Forelimb muscle (tissue), 1 donor: ENCODE results near the gene SLC43A3. TPM values are rescaled to one million over a fixed set of nuclear protein-coding genes. Genes with fewer than 3 reads are reported as not detected.
"Not testable (repeated sequence)": the region's sequence is repeated elsewhere in the genome, so short reads cannot be mapped to it uniquely, and the experiment has no call there.

Experiments used
- DNase-seq: peaks from one replicate; pipeline ENCODE4 v3.0.0-alpha.2; 2013; ENCODE audit warnings: low read depth
- polyA plus RNA-seq: library from polyadenylated mRNA; unstranded; fragments of 120-200 nt; gene quantifications from one replicate; pipeline ENCODE4 v1.2.1, GENCODE V29; 2013; ENCODE audit not compliant: insufficient read length

The SLC43A3 gene
- polyA plus RNA-seq, 1 donor, result 21.8 TPM

DNA sequence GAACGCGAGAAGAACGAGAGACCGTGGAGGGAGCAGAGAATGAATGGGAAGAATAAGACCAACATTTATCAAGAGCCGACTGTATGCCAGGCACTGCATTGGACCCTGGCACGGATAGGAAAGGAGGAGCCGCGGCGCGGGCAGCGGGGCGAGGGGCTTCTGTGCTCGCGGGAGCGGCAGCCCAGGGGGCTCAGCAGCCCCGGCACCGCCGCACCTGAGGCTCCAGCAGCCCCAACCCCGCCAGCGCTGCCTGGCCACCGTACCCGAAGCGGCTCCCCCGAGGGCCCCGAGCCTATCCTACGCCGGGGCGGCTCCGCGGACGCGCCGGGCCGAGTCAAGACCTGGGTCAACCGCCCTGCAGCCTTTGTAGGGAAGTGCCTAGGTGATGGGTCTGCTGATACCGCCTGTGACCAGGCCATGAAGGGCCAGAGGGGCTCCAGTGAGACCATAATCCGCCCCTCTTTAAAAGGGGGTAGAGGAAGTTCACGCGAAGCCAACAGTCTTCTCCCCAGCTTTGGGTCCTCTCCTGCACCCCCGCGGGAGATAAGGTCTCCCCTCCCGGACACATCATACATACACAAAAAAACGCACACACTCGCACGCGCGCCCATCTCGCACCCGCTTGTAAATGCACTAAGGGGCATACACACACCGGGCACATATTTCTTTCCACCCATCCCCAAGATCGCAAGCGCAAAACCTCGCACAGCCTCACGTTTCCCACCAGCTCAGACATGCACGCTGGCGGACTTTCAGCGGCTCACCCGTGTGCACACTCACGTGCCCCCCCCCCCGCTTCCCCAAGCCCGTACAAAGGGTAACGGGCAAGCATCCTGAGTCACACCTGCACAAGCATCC, 32.5 kb upstream of the SLC43A3 start:
- DNase-seq, result no peak

DNA sequence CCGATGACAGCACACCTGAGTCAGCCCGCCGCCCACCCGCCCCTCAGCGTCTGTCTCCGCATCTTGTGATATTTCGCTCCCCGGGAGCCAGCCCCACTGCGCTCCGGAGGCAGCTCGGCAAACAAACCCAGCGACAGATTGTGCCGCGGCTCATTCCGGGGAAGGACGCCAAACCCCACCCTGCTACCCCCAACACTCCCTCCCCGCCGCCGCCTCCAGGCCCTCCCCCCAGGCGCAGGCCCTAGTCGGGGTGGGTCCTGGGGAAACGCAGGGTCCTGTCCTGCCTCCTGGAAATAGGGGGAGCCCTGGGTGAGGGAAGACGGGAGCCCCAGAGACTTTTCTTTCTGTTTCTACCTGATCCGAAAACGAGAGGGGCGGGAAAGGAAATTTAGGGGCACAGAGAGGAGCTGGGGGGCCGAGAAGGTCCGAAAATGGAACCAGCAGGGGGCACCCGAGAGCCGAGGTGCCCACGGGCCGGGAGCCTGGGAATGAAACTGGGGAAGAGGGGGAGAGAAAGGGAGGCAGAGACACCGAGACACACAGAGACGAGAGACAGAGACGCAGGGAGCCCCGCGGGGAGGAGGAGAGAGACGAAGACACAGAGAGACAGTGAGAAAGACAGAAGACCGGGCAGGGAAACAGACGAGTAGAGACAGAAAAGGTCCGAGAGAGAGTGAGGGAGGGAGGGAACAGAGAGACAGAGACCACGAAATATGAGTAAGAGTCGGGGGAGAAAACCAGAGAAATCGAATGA, 31.7 kb upstream of the SLC43A3 start:
- no peak for DNase-seq

DNA sequence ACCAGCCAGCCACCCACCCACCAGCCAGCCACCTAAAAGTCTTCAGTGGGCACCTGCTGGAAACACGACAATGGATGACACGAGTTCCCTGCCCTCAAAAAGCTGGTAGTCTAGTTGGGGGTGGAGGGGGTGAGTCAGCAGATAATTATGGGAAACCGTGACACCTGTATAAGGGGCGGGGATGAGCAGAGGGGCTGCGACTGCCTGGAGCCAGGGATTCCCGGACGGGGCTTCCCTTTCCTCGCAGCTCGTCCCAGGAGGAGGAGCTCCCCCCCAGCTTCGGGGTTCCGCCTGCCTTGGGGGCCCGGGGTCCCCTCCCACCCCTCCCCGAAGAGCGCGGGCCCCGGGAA, 31.1 kb upstream of the SLC43A3 start:
- DNase-seq, result no peak

DNA sequence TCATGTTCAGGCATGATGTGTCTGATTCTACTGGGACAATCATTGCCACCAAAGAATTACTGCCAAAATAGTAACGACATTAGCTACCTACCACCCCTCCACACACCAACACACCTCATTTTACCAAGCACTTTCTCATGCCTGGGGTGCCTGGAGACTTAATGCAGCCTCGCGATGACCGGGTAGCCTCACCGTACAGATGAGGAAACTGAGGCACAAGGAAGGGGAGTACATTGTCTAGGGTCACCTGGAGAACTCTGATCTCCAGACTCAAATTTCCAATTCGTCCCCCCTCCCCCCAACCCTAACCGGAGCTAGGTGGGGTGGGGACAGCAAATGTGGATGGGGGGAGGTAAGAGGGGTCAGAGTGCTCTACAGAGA, 30.7 kb upstream of the SLC43A3 start:
- DNase-seq, result no peak

DNA sequence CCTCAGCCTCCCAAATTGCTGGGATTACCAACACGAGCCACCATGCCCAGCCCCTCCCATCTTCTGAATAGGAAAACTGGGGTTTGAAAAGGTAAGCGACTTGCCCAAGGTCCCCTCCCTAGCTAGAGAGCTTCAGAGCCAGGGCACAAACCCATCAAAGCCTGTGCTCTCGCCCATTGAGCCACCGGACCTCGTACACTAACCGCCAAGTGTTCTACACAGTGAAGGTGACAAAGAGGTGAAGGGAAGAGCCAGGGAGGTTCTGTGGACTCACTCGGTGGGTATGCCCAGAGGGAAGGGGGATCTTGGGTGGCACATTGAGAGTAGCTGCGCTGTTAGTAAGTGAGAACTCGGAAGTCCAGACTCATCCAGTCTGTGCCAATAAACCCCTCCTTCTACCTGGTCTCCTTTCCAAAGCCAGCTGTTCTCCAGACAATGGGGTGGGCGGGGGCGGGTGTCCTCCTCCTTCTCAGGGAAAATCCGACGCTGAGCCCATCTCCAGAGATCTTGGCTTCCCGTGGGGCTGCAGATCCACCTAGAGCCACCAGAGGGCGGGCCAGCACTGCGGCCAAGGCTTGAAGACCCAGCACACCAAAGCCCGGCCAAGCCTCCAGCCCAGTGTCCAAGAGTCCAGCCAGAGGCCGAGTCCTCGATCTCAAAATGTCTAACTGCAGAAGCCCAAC, 30.2 kb upstream of the SLC43A3 start:
- DNase-seq, result peak; percentile 60

DNA sequence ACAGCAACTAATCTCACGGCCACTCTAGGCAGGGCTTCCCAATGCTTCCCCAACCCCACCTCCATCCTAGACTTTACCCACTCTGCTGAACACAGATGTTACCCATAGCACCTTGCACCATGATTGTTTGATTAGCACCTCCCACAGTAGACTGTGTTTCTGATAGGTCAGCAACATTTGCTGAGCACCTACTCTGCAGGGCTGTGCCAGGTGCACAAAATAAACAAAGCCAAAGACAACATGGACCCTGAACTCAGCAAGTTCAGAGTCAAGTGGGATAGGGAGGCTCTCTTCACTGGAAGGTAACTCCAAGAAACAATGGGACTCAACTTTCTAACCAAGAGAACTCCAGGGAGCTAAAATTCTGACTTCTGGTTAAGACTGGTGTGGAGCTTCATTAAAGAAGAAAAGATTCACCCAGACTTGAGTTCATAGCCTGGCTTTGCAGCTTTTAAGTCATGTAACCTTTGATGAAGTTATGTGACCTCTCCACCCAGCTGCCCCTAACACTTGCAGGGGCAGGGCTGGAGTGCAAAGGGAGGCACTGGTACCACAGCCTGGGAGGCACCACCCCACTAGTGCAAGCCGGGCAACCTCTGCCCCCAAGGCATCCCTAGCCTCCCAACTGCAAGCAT, 26.7 kb upstream of the SLC43A3 start:
- DNase-seq, result no peak

DNA sequence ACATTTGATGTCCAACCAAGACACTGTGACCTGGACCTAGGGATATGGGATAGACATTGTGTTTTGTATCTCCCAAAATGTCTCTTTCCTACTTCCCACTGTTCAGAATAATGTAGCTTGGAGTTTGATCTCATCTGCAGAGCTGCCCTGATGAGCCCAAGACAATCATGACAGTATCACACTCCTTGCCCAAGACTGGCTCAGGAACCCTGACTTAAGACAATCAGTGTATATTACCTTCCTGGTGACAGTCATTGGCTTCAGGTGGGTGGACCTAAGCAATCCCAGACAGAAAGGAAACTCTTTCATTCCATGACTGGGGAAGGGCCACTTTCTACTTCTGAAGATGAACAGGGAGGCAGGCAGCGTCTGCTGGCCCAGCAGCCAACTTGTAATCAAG, 19.1 kb upstream of the SLC43A3 start:
- no peak for DNase-seq

DNA sequence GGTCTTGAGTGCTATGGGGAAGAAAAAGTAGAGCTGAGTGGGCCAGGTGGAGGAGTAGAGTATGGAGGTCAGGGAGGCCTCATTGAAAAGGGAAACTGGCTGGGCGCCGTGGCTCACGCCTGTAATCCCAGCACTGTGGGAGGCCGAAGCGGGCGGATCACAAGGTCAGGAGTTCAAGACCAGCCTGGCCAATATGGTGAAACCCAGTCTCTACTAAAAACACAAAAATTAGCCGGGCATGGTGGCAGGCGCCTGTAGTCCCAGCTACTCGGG, 18.1 kb upstream of the SLC43A3 start:
- not testable (repeated sequence) for DNase-seq

DNA sequence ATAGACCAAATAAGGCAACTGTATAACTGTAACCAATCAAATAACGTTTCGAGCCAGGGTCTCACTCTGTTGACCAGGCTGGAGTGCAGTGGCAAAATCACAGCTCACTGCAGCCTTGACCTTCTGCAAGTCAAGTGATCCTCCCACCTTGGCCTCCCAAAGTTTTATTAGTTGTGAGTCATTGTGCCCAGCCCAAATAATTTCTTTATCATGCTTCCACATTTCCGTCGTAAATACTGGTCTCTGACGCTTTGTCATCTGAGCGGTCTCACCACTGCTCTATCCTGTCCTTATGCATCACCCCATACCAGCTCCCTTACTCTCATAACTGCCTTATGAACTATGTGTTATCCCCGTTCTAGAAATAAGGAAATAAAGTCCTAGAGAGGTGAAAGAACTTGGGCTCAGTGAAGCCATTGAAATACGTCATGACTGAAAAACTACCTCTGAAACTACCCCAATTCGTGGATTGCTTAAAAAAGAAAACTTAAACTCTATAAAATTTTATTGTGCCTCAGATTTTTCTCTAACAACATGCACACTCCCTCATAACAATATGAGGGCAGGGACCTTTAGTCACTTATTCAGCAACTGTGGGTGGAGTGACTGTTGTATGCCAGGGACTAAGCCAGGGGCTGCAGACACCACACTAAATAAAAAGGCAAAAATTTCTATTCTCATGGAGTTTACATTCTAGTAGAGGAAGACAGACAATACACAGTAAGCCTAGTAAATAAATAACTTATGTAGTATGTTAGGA, 17.6 kb upstream of the SLC43A3 start:
- DNase-seq, result no peak

DNA sequence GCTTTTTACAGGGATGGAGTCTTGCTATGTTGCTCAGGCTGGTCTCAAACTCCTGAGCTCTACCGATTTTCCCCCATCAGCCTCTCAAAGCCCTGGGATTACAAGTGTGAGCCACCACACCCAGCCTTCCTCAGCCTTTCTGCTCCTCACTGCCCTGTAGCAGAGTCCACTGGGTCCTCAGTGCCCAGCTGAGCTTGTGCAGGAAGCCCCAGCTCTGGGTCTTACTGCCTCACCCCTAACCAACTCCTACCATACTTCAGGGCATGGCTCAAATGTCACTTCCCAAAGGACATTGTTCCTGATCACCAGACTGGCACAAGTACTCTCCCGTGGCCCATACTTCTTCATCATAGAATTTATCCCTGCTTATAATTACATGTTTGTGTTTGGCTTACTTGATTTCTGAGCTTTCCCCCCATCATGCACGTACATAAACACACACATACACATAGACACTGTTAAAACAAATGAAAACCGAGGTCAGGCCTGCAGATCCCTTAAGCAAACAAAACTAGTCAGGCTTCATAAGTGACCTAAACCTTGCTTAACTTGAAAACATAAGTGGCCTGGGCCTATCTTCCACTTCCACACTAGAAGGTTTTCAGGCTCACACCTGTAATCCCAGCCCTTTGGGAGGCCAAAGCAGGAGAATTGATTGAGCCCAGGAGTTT, 14.0 kb upstream of the SLC43A3 start:
- DNase-seq, result no peak

DNA sequence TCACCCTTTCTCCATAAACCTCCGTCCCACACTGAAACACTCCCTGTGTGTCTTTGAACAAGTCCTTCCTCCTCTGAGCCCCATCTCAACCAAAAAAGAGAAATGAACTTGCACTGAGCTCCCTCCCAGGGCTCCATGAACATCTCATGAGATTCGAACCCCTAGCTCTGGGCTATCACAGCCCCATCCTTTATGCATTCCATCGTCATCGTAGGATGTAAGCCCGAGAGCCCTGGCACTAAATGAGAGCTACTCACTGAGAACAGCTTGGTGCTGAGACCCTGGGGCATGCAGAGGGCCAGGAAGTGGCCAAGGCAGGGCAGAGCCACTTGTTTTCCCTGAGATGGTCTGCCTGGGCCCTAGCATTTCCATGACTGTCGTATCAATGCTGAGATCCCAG, 12.9 kb upstream of the SLC43A3 start:
- no peak for DNase-seq

DNA sequence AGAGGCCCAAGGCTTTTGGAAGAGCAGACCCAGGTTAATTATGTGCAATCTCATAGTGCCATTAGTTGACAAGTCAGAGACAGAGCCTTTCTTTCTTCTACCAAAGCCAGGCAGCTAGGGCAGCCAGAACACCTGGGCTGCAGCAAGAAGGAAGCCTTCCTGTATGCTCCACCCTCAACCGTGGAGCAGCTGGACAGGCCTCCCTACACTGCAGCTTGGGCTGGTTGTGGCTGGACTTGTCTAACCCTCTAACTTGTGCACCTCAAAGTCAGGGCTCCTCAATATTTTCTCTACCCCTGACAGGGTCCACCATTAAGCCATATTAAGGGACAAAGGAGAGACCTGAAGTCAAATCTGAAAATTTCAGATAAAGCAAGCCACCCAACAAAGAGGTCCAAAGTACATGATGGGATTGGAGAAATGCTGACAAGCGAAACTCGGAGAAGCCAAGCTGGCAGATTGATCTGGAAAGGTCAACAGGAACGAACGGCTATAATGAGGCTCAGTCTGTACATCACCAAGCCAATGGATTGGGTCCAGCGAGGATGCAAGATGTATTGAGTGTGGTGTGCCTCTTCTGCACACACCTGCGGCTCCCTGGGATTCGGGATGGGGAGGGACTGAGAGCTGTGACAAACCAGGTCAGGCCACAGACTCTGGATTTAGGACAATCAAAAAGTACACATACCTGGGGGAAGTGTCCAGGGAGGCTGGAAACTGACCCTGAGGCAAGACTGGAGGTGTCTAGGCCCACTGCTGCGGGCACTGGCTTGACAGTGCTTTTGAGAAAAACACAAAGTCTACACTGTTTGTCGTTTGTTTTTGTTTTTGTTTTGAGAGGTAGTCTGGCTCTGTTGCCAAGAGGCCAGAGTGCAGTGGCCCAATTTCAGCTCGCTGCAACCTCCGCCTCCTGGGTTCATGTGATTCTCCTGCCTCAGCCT, 11.7 kb upstream of the SLC43A3 start:
- DNase-seq, result no peak

DNA sequence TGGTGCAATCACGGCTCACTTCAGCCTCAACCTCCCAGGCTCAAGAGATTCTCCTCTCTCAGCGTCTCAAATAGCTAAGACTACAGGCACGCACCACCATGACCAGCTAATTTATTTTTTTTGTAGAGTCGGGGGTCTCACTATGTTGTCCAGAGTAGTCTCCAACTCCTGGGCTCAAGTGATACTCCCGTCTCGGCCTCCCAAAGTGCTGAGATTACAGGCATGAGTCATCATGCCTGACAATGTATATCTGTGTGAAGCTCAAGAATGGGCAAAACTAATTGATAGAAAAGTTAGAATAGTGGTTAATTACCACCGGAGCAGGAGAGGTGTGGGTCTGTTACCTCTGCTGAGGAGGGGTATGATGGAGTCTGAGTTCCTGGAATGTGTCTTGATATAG, 9.1 kb upstream of the SLC43A3 start:
- no peak for DNase-seq

DNA sequence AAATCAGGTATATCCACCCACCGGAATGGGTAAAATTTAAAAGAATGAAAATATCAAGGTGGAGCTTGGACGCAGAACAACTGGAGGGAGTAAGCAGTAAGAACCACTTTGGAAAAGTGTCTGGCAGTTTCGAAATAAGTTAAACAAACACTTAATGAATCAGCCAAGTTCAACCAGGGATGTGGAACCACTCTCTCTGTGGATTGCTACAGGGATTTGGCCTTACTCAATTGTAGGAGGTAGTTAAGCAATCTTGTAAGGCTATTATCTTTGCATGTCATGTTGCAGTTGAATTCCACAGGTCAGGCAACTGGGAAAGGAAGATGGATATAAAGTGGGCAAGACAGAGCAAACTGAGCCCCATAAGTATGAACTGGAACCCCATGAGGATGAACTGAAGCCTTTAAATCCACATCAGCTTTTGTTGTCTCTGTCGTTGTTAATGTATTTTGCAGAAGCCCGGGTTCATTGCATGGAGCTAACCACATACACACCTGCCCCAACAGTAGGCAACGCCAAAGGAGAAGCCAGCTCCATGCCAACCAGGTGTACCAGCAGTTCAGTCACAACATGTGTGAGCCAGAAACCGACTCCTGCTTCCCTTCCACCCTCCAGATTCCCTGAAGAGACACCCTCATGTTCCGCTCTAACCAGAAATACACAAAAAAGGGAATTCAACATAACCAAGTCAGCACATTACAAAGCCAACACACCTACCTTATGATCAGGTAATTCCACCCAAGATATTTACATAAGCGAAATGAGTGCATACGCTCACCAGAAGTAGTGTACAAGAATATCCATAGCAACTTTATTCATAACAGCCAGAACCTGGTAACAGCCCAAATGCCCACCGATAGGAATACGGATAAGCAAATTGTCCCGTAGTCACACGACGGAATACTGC, 8.0 kb upstream of the SLC43A3 start:
- no peak for DNase-seq

DNA sequence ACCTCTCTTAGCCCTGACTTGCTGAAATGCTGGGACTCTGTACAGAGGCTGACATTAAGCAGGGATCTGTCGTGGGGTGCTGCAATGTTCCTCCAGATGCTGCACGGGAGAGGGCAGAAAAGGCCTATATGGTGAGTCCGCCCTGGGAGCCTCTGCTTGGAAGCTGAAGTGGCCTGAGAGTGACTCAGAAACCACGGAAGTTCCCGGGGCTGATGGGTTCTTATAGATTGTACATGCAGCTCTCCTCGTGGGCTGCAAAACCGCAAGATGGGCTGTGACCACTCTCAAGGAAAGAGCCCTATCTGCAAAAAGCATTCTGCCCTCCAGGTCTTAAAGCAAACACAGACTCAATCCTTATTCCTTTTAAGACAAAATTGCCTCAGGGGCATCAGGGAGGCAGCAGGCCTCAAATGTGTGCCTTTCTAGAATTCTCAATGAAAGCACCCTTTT, 5.8 kb upstream of the SLC43A3 start:
- DNase-seq, result no peak

DNA sequence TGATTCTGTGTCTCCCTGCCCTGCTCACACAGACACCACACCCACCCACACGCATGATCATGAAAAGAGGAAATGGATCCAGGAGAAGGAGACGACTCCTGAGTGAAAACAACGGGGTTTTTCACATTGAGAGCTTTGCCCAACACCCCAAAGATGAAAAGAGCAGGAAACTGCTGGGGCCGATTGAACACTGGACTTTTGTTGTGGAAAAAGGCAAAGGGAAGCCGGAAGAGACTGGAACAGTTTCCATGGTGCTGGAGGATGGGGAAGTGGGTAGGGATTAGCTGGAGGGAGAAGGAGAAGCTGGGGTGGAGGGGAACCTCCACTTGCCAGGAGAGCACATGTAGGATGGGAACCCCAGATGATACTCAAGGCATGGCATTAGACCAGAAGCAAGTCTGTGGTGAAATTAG, 5.2 kb upstream of the SLC43A3 start:
- DNase-seq, result no peak

DNA sequence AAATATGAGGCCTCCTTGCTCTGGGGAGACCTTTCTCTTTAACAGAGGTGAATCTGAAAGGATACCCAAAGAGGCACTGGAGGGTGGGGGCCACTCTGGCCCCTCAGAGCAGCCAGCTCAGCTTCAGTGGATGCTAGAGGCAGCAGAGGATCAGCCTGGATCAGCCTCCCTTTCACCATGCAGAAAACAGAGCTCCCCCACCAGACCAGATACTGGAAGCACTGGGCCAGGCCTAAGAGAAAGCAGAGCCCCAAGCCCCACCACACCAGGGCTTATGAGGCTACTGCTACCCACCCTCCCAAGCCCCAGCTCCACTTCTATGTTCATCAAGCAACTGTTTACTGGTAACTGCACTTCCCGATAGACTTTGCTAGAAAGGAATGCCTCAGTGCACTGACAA, 4.0 kb upstream of the SLC43A3 start:
- DNase-seq, result no peak

DNA sequence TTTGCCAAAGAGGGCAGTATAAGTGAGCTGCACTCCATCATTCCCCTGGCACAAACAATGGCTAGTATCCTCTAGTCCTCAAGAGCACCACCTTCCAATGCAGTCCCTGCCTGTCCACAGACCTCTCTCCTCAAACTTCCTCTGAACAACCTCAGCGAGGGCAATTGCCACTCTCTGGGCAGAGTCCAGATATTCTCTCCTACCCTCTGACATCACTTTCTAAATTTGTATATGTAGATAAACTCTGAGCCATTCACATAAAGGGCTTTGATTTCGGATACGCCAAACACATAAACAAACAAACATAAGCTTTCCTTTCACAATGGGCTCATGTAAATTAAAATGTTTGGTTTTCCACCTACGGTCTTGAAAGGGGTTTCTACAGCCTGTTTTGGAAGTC, 3.0 kb upstream of the SLC43A3 start:
- DNase-seq, result no peak

DNA sequence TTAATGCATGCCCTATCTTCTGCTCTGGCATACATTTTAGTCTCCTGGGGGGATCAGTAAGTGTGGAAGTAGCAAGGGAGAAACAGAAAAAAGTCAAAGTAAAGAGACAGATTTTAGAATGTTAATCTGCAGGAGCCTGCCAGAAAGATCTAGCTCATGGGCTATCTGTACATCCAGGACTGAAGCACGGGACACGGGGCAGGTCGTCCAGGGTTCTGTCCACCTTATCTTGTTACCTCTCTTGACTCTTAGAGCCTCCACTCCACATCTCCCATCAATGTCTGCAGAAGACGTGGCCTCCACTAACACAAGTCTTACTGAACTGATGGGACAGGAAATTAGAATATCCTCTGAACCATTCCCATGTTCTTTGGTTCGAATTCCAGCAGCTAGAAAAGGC, 1.7 kb upstream of the SLC43A3 start:
- DNase-seq, result no peak
